SJSA1 (cell line): ENCODE results near the gene EAPP. TPM values are rescaled to one million over a fixed set of nuclear protein-coding genes. Genes with fewer than 3 reads are reported as not detected.
"Not testable (repeated sequence)": the region's sequence is repeated elsewhere in the genome, so short reads cannot be mapped to it uniquely, and the experiment has no call there.

ENCODE experiments used
- DNase-seq, 2 experiments: peaks; one replicate each; pipeline ENCODE4 v3.0.0-alpha.2; 2015 to 2020; ENCODE audit warnings: low spot score in 2 of 2, low read depth in 1 of 2
- H3K27ac ChIP-seq: fragments of 250-450 bp; sonication (Bioruptor Pico); 2 replicates; pipeline ENCODE4 v1.5.1; 2020; ENCODE audit warnings: mild to moderate bottlenecking, moderate library complexity
- H3K27me3 ChIP-seq: fragments of 250-450 bp; sonication (Bioruptor Pico); replicated peaks from 2 replicates; pipeline ENCODE4 v1.5.1; 2020; ENCODE audit warnings: mild to moderate bottlenecking, moderate library complexity
- H3K36me3 ChIP-seq: fragments of 250-450 bp; sonication (Bioruptor Pico); 2 replicates; pipeline ENCODE4 v1.5.1; 2020; ENCODE audit warnings: mild to moderate bottlenecking
- H3K4me1 ChIP-seq: fragments of 250-450 bp; sonication (Bioruptor Pico); replicated peaks from 2 replicates; pipeline ENCODE4 v1.6.1; 2021; ENCODE audit warnings: mild to moderate bottlenecking
- H3K4me3 ChIP-seq: fragments of 250-450 bp; sonication (Bioruptor Pico); 2 replicates; pipeline ENCODE4 v1.5.1; 2020; ENCODE audit warnings: mild to moderate bottlenecking
- H3K9me3 ChIP-seq: fragments of 250-450 bp; sonication (Bioruptor Pico); replicated peaks from 2 replicates; pipeline ENCODE4 v1.5.1; 2020; ENCODE audit warnings: mild to moderate bottlenecking
- total RNA-seq: library from RNA; depleted of rRNA; stranded (reverse); fragments of >200 nt; shearing (Covaris generic); gene quantifications from 2 replicates; pipeline ENCODE4 v1.2.3, GENCODE V29; 2014

EAPP gene
- total RNA-seq, 1 experiment from 2014 or later: 34.1 TPM

GRCh38 chr14:34521071-34521470 lies 18.4 kb downstream of the EAPP start:
- H3K4me1 ChIP-seq, DNase-seq, H3K27ac ChIP-seq, H3K27me3 ChIP-seq, H3K9me3 ChIP-seq, H3K4me3 ChIP-seq: not testable (repeated sequence)
- peaks cover 40% of the 10 kb centered on the region for H3K36me3 ChIP-seq

GRCh38 chr14:34520304-34520970 lies 19.1 kb downstream of the EAPP start:
- H3K9me3 ChIP-seq, H3K27ac ChIP-seq, DNase-seq, H3K4me1 ChIP-seq, H3K4me3 ChIP-seq, H3K27me3 ChIP-seq: not testable (repeated sequence)
- peaks cover 38% of the 10 kb centered on the region for H3K36me3 ChIP-seq

DNA sequence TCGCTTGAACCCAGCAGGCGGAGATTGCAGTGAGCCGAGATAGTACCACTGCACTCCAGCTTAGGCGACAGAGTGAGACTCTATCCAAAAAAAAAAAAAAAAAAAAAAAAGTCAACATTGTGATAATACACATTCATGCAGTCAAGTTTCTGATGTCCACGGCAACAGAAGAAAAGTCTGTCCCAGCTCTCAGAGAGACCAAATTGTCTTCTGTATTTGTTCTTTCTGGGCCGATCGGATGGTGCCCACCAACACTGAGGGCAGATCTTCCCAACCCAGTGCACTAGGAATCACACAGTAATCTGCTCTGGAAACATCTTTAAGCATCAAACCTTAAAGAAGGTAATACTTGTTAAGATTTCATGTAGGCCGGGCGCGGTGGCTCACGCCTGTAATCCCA lies 31.6 kb downstream of the EAPP start:
- peaks cover under 1% of the 10 kb centered on the region for H3K4me1 ChIP-seq

DNA sequence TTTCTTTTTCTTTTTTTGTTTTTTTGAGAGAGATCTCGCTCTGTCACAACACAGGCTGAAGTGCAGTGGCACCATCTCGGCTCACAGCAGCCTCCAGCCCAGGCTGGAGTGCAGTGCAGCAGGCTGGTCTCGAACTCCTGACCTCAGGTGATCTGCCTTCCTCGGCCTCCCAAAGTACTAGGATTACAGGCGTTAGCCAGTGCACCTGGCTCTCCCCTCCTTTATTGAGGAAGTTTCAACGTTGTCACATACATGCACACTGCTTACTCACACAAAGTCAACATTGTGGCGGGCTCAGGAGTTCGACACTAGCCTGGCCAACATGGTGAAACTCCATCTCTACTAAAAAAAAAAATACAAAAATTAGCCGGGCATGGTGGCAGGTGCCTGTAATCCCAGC lies 32.0 kb downstream of the EAPP start:
- Histone ChIP-seq H3K27me3 (no peaks in the 10 kb centered on the region), H3K4me1 (peaks cover 5% of the 10 kb centered on the region), H3K36me3 (no peaks in the 10 kb centered on the region), H3K9me3 (no peaks in the 10 kb centered on the region), H3K4me3 (no peak overlapping the region), H3K27ac (no peak overlapping the region)
- DNase-seq: no peak

More for the DNA sequence above, 31.6 kb downstream of the EAPP start:
- no peak overlapping the region for H3K27ac ChIP-seq
- H3K36me3 ChIP-seq: no peaks in the 10 kb centered on the region
- H3K4me3 ChIP-seq: no peak overlapping the region
- no peaks in the 10 kb centered on the region for H3K9me3 ChIP-seq
- DNase-seq: no peak
- no peaks in the 10 kb centered on the region for H3K27me3 ChIP-seq

DNA sequence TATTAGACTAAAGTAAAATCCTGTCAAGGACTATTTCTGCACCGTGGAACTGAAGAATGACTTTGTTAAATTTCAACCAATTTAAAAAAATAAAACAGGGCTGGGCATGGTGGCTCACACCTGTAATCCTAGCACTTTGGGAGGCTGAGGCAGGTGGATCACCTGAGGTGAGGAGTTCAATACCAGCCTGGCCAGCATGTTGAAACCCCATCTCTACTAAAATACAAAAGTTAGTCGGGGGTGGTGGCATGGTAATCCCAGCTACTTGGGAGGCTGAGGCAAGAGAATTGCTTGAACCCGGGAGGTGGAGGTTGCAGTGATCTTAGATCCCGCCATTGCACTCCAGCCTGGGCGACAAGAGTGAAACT lies 34.4 kb downstream of the EAPP start:
- not testable (repeated sequence) for H3K4me3 ChIP-seq, H3K27ac ChIP-seq
- H3K4me1 ChIP-seq: peaks cover 11% of the 10 kb centered on the region

GRCh38 chr14:34504027-34504426 lies 35.5 kb downstream of the EAPP start:
- H3K4me3 ChIP-seq, DNase-seq, H3K9me3 ChIP-seq, H3K36me3 ChIP-seq, H3K27ac ChIP-seq, H3K27me3 ChIP-seq: not testable (repeated sequence)
- H3K4me1 ChIP-seq: peaks cover 11% of the 10 kb centered on the region

More for the DNA sequence above, 34.4 kb downstream of the EAPP start:
- not testable (repeated sequence) for H3K27me3 ChIP-seq, H3K36me3 ChIP-seq, DNase-seq, H3K9me3 ChIP-seq

DNA sequence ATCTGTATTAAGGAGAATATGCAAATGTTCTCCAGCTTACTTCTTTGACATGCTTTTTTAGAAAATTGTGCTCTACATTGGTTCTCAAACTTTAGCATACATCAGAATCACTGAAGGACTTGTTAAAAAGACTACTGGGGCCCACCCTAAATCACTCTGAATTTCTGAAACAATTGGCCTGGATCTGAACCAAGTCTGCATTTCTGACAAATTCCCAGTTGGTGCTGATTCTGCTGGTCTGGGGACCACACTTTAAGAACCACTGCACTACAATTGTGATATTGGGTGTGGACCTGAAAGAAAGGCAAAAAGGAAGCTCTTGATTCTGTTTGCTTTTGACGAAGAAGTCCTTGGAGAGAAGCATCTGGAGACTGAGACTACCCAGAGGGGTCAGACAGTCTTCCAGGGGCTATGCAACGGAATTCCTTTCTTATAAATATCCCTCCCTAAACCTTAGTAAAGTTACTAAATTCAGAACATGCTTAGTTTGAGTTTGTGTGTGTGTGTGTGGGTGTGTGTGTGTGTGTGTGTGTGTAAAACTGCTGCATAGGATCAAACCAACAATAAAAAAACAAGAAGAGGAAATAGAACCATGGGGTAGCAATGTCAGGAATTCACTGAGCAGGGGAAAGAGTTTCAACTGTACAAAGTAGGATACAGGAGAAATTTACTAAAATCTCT lies 36.8 kb downstream of the EAPP start:
- Histone ChIP-seq H3K9me3 (no peaks in the 10 kb centered on the region), H3K27me3 (no peaks in the 10 kb centered on the region), H3K4me1 (peaks cover 16% of the 10 kb centered on the region), H3K4me3 (no peak overlapping the region), H3K27ac (no peak overlapping the region), H3K36me3 (no peaks in the 10 kb centered on the region)
- peak in 1 of 2 experiments; percentile 15 for DNase-seq

DNA sequence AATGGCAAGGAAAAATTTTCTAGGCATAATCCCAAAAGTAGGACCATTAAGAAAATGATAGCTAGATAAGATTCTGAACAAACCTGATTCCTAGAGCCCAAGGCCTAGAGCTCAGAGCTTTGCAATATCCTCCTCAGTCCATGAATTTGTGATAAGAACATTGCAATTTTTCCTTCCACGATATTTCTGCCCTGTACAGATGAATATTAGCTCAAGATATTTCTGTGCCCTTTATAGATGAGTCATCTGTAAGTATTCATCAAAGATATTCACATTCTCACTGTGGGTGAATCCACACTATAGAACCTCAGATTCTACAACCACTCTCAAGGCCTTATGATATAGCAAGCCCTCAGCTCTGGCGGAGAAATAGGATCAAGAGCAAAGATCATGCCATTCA lies 37.5 kb downstream of the EAPP start:
- no peaks in the 10 kb centered on the region for H3K27me3 ChIP-seq
- H3K9me3 ChIP-seq: no peaks in the 10 kb centered on the region
- H3K4me1 ChIP-seq: peaks cover 22% of the 10 kb centered on the region
- H3K27ac ChIP-seq: no peak overlapping the region
- DNase-seq: no peak
- no peaks in the 10 kb centered on the region for H3K36me3 ChIP-seq
- no peak overlapping the region for H3K4me3 ChIP-seq

- no peak overlapping the region for H3K27ac ChIP-seq
- H3K36me3 ChIP-seq: no peaks in the 10 kb centered on the region
- no peak for DNase-seq
- H3K9me3 ChIP-seq: no peaks in the 10 kb centered on the region
- no peaks in the 10 kb centered on the region for H3K27me3 ChIP-seq
- H3K4me1 ChIP-seq: peaks cover 31% of the 10 kb centered on the region
- no peak overlapping the region for H3K4me3 ChIP-seq
Measured at GRCh38 chr14:34501004-34501580, 38.4 kb downstream of the EAPP start.

- Histone ChIP-seq H3K4me3 (no peak overlapping the region), H3K9me3 (no peaks in the 10 kb centered on the region), H3K27ac (no peak overlapping the region), H3K36me3 (no peaks in the 10 kb centered on the region), H3K27me3 (no peaks in the 10 kb centered on the region), H3K4me1 (peaks cover 31% of the 10 kb centered on the region)
- no peak for DNase-seq
Measured at GRCh38 chr14:34498684-34499412, 40.7 kb downstream of the EAPP start.

DNA sequence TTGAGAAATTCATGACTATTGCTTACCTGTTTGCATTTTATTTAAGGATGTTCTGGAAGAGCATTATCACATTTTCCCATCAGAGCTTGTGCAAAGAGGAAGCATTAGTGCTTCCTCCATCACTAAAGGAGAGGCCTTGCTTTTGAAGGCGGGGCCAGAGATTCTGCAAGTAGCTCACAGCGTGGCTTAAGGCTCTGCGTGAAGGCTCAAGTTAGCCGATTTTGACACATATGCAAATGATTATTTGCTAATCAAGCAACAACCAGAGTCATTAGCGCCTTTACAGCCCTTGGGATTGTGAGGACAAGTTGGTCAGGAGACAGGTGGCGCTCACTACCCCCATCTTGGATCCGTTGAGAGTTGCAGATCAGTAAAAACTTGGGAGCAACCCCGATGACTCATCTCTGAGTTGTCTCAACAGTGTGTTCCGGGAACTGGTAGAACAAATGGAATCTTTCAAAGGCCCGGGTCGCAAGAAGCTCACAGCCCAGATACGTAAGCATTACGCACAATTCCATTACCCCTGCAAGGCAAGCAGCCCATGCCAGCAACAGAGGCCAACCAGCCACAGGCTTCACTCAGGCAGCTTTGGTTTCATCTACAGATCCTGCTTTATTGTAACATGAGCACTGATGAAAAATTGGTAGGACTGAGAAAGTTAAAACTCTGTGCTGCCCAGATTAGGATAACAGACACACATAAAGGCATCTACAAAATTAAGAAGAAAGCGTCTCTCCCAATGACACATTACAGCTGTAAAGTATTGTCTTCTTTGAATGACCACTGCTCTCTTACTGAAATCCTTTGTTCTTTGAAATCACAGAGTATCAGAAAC lies 42.6 kb downstream of the EAPP start:
- Histone ChIP-seq H3K9me3 (no peaks in the 10 kb centered on the region), H3K27ac (peak overlapping the region; percentile 94), H3K27me3 (no peaks in the 10 kb centered on the region), H3K36me3 (no peaks in the 10 kb centered on the region), H3K4me3 (no peak overlapping the region), H3K4me1 (peaks cover 21% of the 10 kb centered on the region)
- DNase-seq: peak; percentile 81 to 89

- DNase-seq: no peak
- Histone ChIP-seq H3K36me3 (no peaks in the 10 kb centered on the region), H3K4me1 (peaks cover 21% of the 10 kb centered on the region), H3K27me3 (no peaks in the 10 kb centered on the region), H3K4me3 (no peak overlapping the region), H3K27ac (peak overlapping the region; percentile 94), H3K9me3 (no peaks in the 10 kb centered on the region)
Measured at GRCh38 chr14:34496007-34496678, 43.4 kb downstream of the EAPP start.

- DNase-seq: no peak
- Histone ChIP-seq H3K36me3 (no peaks in the 10 kb centered on the region), H3K9me3 (no peaks in the 10 kb centered on the region), H3K4me3 (no peak overlapping the region), H3K4me1 (no peaks in the 10 kb centered on the region), H3K27ac (no peak overlapping the region), H3K27me3 (no peaks in the 10 kb centered on the region)
Measured at GRCh38 chr14:34489324-34489723, 50.2 kb downstream of the EAPP start.
